Activated T-cell treated with anti-CD3 and anti-CD28 coated beads for 4 hours (primary cell): ENCODE data around the gene NEAT1.

ENCODE experiments used
- DNase-seq: peaks from one replicate; pipeline ENCODE4 v3.0.0-alpha.2; 2020

Gene NEAT1

GRCh38 chr11:65488273-65489034 is 65.9 kb downstream of the NEAT1 start:
- DNase-seq: no peak

GRCh38 chr11:65489035-65489705 is 66.6 kb downstream of the NEAT1 start:
- DNase-seq: no peak

GRCh38 chr11:65489706-65490320 is 67.2 kb downstream of the NEAT1 start:
- no peak for DNase-seq

- no peak for DNase-seq
Observed at GRCh38 chr11:65491163-65491465, 68.5 kb downstream of the NEAT1 start.

GRCh38 chr11:65491614-65492386 is 69.2 kb downstream of the NEAT1 start:
- no peak for DNase-seq

GRCh38 chr11:65492387-65492636 is 69.7 kb downstream of the NEAT1 start:
- no peak for DNase-seq

GRCh38 chr11:65492637-65493366 is 70.2 kb downstream of the NEAT1 start:
- no peak for DNase-seq

GRCh38 chr11:65493367-65494176 is 71.0 kb downstream of the NEAT1 start:
- no peak for DNase-seq
